HL-60/S4 treated with phorbol 12-myristate 13-acetate at 8.2 ng/mL for 4 days and 3 days (cell line): Measurements from ENCODE around the gene SOCS3.
"Not testable (repeated sequence)": the region's sequence is repeated elsewhere in the genome, so short reads cannot be mapped to it uniquely, and the experiment has no call there.

Experiments used
- in situ Hi-C: fragments of 300-500 bp; cut with MboI; formaldehyde crosslinking; loops from 2 replicates; pipeline ENCODE4 v1.15.0; 2022; ENCODE audit warnings: low sequenced_read_pairs

The SOCS3 gene

DNA sequence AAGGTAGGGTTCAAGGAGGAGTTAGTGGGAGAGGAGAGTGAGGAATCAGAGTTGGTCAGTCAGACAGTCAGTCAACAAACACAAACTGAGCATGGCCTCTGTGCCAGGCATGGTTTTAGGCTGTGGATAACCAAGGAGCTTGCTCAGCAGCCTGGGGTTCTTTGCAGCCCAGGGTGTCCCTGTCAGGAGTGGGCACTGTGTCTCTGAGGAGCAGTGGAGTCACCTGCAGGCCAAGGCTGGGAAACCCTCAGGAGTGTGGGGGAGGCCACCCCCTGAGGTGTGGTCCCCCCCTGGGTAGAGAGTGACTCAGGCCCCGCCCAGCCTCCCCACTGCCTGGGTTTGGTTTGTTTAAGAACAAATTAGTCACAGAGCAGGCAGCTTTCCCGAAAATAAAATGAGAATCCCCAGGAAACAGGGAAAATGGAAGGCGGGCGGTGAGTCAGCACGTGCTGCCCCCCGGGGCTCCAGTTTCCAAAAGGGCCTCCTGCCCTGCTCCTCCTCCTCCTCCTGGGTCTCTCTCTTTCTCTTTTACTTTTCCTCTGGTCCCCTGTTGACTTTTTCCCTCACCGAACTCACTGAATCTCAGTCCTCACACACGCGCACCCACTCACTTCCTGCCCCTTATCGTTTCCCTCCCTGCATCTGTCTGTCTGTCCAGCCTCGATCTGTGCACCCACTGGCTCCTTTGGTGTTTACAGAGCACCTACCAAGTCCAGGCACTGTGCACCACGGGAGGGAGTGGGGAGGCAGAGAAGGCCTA lies 44.3 kb downstream of the SOCS3 start:
- in situ Hi-C loops, result no loop called here

DNA sequence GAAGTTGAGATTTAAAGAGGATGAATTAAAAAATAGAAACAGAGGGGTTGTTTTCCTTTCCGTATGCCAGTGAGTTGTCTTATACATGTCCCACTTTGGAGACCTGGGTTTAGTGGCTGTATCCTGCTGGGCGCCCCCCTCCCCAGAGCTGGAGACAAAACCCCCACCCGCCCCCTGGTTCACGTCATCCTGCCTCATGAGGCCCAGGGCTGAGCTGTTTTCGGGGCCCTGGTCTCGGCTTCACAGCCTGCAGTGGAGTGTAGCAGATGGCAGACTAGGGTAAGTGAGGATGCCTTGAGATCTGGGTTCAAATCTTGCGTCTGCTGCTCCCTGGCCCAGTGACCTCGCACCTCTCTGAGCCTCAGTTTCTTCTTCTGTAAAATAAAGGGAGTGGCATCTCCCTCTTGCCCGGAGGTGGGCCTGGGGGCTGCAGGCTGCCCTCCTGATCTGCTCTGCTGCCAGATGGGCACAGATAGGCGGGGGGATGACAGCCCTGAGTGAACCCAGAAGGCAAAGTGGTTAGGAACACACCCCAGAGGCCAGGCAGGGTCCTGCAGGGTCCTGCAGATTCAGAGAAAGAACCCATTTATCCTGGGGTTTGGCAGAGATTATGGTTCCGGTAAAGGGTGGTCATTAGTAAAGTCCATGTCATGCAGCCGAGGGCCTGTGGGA lies 45.1 kb downstream of the SOCS3 start:
- in situ Hi-C loops, result no loop called here

DNA sequence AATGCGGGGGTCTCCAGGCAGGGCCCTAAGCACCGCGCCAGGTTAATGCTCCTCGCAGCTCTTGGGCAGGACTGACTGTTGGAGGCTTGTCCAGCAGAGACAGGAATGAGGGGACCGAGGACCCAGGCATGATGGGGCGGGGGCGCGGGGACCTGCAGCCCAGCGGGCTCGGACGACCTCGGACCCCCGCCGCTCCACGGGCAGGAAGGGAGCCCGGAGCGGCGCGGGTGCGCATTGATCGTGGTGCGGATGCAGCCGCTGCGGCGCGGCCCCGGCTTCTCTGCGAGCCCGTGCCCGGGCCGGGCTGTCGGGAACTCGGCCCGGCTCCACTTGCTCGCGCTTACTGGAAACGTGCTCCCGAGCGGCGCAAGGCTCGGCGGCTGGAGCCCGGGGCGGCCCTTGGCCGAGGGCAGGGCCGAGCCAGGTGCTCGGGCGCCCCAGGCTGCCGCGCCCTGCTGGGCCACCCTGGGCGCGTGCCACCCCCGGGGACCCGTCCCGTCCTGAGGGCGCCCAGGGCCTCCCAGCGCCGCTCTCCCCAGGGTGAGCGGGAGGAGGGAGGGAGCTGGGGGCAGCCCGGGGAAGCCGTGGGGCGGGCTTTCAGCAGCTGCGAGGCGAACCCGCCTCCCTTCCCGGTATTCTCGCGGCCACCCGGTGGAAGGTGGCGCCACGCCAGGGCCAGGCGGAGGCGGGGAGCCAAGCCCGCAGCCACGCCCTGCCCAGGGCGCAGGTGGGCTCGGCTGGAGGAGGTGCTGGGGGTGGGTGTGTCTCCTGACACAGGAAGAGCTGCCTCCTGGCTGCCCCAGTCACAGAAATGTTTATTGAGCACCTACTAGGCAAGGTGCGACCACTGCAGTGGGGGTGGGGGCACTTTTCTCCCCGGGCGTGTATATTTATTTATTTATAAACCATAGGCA lies 45.9 kb downstream of the SOCS3 start:
- in situ Hi-C loops, result no loop called here

DNA sequence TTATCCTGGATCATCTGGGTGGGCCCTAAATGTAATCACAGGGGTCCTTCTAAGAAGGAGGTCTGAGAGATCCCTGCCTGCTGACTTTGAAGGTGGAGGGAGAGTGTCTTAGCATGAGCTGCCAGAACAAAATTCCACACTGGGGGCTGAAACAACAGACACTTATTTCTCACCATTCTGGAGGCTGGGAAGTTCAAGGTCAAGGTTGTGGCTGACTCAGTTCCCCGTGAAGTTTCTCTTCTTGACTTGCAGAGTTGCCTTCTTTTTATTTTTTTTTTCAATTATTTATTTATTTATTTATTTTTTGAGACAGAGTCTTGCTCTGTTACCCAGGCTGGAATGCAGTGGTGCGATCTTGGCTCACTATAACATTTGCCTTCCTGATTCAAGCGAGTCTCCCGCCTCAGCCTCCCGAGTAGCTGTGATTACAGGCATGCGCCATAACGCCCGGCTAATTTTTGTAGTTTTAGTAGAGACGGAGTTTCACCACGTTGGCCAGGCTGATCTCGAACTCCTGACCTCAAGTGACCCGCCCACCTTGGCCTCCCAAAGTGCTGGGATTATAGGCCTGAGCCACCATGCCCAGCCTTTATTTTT lies 50.1 kb downstream of the SOCS3 start:
- in situ Hi-C loops, result not testable (repeated sequence)

DNA sequence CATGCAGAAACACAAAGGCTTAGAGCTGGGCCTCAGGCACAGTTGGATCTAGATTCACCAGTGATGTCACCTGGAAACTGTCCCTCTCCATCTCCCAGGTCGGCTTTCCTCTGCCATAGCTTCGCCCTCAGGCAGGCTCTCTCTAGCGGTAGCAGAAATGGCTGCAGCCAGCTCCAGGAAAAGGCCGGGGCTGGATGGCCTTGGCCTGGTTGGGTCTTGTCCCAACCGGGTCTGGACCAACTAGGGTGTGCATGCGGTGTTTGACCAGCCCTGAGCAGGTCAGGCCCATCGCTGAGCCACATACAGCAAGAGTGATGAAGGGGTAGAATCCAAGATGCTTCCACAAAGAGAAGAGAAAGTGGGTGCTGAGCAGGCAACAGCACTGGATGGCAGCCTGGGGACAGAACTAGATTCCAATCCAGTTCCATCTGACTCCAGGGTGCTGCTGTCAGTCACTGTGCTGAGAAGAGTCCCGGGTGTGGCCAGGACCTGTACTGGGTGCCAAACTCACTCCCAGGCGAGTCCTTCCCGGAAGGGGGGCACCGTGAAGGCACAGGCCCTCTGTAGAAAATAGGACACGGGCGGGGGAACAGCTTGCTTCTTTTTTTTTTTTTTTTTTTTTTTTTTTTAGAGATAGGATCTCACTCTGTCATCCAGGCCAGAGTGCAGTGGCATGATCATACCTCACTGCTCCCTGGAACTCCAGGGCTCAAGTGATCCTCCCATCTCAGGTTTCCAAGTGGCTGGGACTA lies 51.8 kb downstream of the SOCS3 start:
- in situ Hi-C loops, result no loop called here

DNA sequence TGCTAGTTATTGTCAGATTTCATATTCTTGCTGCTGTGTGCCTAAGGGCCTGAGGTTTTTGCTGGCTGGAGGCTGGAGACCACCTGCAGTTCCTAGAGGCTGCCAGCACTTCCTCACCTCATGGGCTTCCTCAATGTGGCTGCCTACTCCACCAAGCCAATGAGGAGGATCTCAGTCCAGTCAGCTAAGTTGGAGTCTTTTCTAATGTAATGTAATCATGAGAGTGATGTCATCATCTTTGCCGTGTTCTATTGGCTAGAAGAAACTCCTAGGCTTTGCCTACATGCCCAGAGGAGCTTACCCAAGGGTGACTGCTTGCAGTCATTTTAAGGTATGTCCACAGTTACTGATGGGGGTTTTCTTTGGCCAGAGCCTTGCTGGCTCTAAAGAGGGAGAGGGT lies 53.0 kb downstream of the SOCS3 start:
- in situ Hi-C loops, result no loop called here
